GM19035 (cell line): Measurements from ENCODE around the gene SP2.

Experiments
- ATAC-seq: cut with Tn5 transposase; IDR thresholded peaks from one replicate; pipeline ENCODE4 v1.9.1; 2021; ENCODE audit not compliant: unreplicated experiment

Gene SP2

DNA sequence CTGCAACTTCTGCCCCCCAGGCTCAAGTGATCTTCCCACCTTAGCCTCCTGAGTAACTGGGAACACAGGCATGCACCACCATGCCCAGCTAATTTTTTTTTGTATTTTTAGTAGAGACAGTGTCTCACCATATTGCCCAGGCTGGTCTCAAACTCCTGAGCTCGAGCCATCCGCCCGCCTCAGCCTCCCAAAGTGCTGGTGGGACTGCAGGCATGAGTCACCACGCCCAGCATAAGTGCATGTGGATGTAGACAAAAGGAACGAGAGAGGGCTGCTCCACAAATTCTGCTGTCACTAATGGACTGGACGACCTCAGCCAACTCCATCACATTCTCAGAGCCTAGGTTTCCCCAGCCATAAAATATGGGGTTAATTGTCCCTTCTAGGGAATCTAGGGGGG, 7.7 kb upstream of the SP2 start:
- ATAC-seq, result no peak

DNA sequence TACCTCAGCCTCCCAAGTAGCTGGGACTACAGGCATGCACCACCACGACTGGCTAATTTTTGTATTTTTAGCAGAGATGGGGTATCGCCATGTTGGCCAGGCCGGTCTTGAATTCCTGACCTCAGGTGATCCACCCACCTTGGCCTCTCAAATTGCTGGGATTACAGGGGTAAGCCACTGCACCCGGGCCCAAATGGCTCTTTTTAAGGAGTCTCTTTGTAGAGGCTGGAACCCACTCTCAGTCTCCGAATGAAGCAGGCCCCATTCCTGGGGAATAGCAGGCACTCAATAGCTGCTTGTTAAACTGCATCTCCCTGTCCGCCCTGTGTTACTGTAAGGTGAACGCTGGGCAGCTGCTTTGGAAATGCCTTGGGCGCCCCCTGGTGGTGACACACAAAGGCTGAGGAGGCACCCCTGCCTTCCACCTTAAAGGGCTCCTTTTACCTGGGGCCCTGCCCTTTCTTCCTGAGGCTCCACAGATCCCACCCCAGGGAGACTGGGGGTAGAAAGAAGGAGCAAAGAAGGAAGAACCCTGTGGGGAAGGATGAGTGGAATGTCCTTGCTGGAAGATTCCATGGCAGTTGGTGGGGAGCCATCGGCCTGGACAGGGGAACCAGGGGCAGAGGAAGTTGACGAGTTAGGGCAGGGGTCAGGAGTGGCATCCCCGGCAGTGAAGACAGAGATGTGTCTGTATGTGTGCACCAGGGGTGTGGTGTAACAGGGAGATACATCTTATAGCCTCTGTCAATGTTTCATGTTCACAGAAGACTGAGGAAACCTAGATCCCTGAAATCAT, 6.1 kb upstream of the SP2 start:
- no peak for ATAC-seq

DNA sequence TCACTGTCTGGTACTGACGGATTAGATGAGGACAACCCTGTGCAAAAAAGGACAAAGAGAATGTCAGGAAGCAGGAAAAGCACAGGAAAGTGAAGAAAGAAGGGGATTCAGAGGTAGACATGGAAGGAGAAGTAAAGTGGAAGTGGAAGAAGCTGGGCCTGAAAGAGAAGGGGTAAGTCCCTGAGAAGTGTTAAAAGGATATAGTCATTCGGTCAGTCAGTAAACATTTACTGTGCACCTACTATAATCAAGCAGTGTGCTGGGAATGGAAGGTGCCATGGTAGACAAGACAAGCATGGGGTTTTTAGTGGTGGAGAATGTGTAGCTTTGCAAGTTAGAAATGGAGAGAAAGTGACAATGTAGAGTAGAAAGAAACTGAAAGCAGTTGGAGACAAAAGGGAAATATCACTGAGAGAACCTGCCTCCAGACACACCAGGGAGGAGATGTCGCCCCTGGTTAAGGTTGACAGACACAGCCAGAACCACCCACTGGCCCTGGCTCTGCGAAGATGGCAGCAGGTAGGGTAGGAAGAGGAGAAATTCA, 4.4 kb upstream of the SP2 start:
- ATAC-seq, result no peak

- ATAC-seq, result no peak
Measured at GRCh38 chr17:47894498-47895346, 1.3 kb upstream of the SP2 start.

DNA sequence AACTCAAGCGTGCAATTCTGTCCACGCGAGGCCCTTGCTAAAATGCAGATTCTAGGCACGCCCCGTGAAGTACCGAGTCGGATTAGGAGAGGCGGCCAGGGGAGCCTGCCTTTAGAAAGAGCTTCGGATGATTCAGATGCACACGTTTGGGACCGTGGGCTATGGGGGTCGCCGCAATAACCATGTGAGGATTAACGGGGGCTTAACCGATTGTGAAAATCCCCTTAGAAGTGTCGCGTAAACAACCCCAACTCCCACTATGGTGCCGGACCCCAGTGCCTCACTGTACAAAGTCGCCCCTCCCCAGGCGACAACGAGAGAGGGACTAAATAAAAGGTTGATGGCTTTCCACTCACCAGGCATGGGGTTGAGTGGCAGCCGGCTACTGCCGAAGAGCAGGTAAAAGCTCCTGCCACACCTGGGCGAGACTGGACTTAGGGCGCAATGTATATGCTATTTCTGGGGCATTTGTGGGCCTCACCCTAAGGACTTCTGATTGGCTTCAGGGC, 635 bp upstream of the SP2 start:
- no peak for ATAC-seq

DNA sequence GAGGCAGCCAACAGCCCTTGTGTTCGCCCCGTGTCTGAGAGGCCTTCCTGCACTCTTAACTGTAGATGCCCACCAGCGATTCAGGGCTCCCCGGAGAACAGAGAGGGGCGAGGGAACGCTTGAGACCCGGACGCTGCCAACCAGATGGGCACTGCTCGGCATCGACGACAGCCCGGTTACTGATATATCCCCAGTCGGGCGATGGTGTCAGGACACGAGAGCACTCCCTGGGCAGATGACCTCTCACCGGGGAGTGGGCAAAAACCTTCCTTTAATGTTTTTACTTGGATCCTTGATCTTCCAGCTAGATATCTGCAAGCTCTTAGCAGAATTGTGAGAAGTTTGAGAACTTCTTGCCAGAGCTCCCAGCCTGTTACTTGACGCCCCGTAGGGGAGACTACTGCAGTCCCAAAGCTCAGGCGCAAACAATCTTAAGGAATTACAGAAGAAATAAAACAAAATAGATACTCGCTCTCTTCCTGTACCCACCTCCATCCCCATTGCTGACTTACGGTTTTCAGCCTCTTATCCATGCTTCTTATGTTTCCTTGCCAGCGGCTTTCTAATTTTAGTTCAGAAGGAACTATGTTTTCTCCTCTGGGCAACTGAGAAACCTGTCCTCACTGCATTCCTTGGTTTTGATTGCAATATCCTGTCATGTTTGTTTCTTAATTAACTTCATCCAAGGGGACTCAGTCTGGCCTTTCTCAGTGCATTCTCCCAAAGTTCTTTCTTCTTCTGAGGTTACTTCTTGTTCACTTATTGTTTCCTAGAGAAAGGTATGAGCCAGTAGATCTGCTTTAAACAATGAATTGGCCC, 845 bp downstream of the SP2 start:
- ATAC-seq, result no peak

- no peak for ATAC-seq
Measured at GRCh38 chr17:47897561-47897960, 1.5 kb downstream of the SP2 start.

DNA sequence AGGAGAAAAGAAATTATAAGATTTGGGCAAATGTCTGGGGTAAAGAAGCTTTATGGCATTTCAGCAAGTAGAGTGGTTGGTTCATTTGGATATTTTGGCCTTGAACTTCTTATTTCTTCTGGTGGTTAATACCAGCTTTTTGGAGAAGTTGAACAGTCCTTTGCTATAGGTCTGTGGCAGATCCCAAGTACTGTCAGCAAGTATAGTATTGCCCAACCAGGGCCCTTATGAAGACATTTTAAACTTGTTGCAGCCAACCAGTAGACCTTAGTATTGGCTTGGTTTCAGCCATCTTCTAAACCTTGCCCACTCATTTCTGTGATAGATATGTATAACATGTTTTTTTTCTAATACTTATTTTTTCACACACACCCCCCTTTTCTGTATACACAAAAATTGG, 2.2 kb downstream of the SP2 start:
- no peak for ATAC-seq

DNA sequence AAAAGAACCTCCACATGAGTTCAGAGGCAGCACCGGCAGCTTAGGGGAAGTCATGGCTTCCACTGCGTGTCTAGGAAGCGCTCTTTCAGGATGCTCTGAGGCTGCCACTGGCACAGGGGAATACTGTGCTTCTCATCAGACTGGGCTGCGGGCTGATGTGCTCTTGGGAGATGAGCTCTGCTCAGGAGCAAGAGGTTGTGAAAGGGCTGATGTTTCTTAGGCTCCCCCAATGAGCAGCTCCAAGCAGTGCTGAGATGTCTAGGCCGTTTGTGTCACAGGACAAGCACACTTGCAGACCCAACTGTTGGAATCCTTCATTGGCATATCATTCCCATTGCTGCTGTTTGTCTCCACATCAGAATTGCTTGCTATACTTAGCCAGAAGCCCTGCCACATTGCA, 3.6 kb downstream of the SP2 start:
- no peak for ATAC-seq

- no peak for ATAC-seq
Measured at GRCh38 chr17:47901423-47901822, 5.4 kb downstream of the SP2 start.

DNA sequence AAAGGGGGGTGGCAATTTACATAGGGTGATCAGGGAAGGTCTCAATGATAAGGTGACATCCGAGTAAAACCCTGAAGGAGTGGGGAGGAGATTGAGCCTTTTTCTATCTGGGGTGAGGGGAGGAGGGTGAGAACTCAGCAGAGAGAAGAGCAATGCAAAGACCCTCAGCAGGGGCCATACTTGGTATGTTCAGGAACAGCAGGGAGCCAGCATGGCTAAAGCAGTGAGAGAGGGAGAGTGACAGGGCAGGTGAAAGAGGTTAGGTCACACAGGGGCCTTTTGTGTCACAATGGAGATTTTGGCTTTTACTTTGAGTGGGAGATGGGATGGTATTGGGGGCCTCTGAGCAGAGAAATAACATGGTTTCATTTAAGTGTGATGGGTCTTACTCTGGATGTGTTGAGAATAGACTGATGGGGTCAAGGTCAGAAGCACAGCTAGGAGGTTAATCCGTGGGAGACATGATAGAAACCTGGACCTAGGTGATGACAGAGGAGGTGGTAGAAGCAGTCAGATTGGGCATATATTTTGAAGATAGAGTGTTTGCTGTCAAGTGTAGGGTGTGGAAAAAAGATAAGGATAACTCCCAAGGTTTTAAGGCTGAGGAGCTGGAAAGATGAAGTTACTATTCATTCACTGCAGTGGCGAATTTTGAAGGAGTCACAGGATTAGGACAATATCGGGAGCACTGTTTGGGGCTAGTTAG, 6.2 kb downstream of the SP2 start:
- no peak for ATAC-seq

GRCh38 chr17:47905221-47905733, 9.2 kb downstream of the SP2 start:
- no peak for ATAC-seq

DNA sequence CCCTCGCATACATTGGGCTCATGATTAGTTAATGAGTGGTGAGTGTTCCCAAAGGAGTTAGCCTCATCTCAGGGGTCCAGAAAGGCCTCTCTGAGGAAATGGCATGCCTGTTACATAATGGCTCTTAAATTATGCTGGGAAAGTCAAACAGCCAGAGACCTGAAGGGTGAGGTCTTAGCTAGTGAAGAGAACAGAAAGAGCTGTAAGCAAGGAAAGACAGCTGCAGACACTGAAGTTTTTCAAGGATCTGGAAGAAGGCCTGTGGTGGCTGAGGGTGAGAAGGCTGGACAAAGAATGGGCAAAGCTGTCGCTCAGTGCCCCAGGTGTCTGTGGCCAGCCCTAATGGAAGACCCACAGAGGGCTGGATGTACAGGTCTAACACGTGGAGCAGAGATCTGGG, 10.4 kb downstream of the SP2 start:
- no peak for ATAC-seq

- no peak for ATAC-seq
Measured at GRCh38 chr17:47907932-47908562, 12.0 kb downstream of the SP2 start.

- ATAC-seq, result no peak
Measured at GRCh38 chr17:47913050-47913449, 17.0 kb downstream of the SP2 start.

GRCh38 chr17:47914306-47914948, 18.4 kb downstream of the SP2 start:
- ATAC-seq, result no peak

GRCh38 chr17:47915776-47916398, 19.9 kb downstream of the SP2 start:
- no peak for ATAC-seq

DNA sequence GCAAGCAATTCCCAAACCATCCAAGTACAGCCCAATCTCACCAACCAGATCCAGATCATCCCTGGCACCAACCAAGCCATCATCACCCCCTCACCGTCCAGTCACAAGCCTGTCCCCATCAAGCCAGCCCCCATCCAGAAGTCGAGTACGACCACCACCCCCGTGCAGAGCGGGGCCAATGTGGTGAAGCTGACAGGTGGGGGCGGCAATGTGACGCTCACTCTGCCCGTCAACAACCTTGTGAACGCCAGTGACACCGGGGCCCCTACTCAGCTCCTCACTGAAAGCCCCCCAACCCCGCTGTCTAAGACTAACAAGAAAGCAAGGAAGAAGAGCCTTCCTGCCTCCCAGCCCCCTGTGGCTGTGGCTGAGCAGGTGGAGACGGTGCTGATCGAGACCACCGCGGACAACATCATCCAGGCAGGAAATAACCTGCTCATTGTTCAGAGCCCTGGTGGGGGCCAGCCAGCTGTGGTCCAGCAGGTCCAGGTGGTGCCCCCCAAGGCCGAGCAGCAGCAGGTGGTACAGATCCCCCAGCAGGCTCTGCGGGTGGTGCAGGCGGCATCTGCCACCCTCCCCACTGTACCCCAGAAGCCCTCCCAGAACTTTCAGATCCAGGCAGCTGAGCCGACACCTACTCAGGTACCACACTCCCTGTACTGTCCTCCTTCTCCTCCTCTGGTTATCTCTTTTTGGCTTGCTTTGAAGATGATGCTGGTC, 20.6 kb downstream of the SP2 start:
- no peak for ATAC-seq
